Ishikawa (cell line): ENCODE measurements around the gene PRPH2.

ENCODE experiments used
- CEBPB ChIP-seq: IDR thresholded peaks from 2 replicates; pipeline ENCODE4 v1.6.1; 2012
- CREB1 ChIP-seq: IDR thresholded peaks from 2 replicates; pipeline ENCODE4 v1.6.1; 2012; ENCODE audit warnings: low read depth
- EGR1 ChIP-seq: IDR thresholded peaks from 2 replicates; pipeline ENCODE4 v1.6.1; 2012
- EP300 ChIP-seq: IDR thresholded peaks from 2 replicates; pipeline ENCODE4 v1.6.1; 2012; ENCODE audit warnings: borderline replicate concordance
- FOXM1 ChIP-seq: IDR thresholded peaks from 2 replicates; pipeline ENCODE4 v1.6.1; 2012; ENCODE audit warnings: low read depth, borderline replicate concordance
- MAX ChIP-seq: IDR thresholded peaks from 2 replicates; pipeline ENCODE4 v1.6.1; 2012
- NFIC ChIP-seq: IDR thresholded peaks from 2 replicates; pipeline ENCODE4 v1.6.1; 2012
- RAD21 ChIP-seq: IDR thresholded peaks from 2 replicates; pipeline ENCODE4 v1.6.1; 2012; ENCODE audit warnings: low read depth
- REST ChIP-seq: IDR thresholded peaks from 2 replicates; pipeline ENCODE4 v1.6.1; 2012; ENCODE audit warnings: low read depth, mild to moderate bottlenecking
- TAF1 ChIP-seq: IDR thresholded peaks from 2 replicates; pipeline ENCODE4 v1.6.1; 2012; ENCODE audit warnings: low read depth, mild to moderate bottlenecking
- TCF12 ChIP-seq: IDR thresholded peaks from 2 replicates; pipeline ENCODE4 v1.6.1; 2012; ENCODE audit warnings: low read depth
- TEAD4 ChIP-seq: IDR thresholded peaks from 2 replicates; pipeline ENCODE4 v1.6.1; 2012
- YY1 ChIP-seq: IDR thresholded peaks from 2 replicates; pipeline ENCODE4 v1.6.1; 2012; ENCODE audit warnings: low read depth
- ZBTB7A ChIP-seq: IDR thresholded peaks from 2 replicates; pipeline ENCODE4 v1.6.1; 2012; ENCODE audit warnings: low read depth
- TF ChIP-seq, protein P1 (sequence below): IDR thresholded peaks from 2 replicates; pipeline ENCODE4 v1.6.1; 2012

The PRPH2 gene

GRCh38 chr6:42746463-42747391, 24.3 kb upstream of the PRPH2 start:
- peak; percentile 49; the same call in 1 of the 2 replicates for TF ChIP-seq TAF1
- TF ChIP-seq ZBTB7A, result peak; percentile 92
- 0 out of 2 replicates have a peak, but pooled peaks have one; percentile 26 for TF ChIP-seq TCF12
- TF ChIP-seq NFIC, result peak; percentile 6
- TF ChIP-seq, protein P1, sequence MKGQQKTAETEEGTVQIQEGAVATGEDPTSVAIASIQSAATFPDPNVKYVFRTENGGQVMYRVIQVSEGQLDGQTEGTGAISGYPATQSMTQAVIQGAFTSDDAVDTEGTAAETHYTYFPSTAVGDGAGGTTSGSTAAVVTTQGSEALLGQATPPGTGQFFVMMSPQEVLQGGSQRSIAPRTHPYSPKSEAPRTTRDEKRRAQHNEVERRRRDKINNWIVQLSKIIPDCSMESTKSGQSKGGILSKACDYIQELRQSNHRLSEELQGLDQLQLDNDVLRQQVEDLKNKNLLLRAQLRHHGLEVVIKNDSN, result no peak
- TF ChIP-seq EGR1, result no peak

- peak; percentile 54; the same call in 1 of the 2 replicates for TF ChIP-seq CREB1
- TF ChIP-seq TCF12, result 0 out of 2 replicates have a peak, but pooled peaks have one; percentile 44
- peak; percentile 17; the same call in 1 of the 2 replicates for TF ChIP-seq REST
- peak; percentile 93 for TF ChIP-seq YY1
- TF ChIP-seq TAF1, result peak; percentile 95
- TF ChIP-seq FOXM1, result no peak
- peak; percentile 84 for TF ChIP-seq MAX
- no peak for TF ChIP-seq ZBTB7A
- no peak for TF ChIP-seq TEAD4
These were observed 23.5 kb upstream of the PRPH2 start, which contains the start of gene TBCC for GRCh38 chr6:42745640-42746462. TSS of gene TBCC (minus strand) at chr6:42746103. CDS start at chr6:42746073, 30 bp downstream.

GRCh38 chr6:42745083-42745639, 22.8 kb upstream of the PRPH2 start:
- no peak for TF ChIP-seq EP300
- TF ChIP-seq TCF12, result no peak
- no peak for TF ChIP-seq NFIC
- TF ChIP-seq RAD21, result no peak
- no peak for TF ChIP-seq EGR1
- TF ChIP-seq REST, result no peak
- no peak for TF ChIP-seq YY1
- no peak for TF ChIP-seq MAX
- no peak for TF ChIP-seq TEAD4
- no peak for TF ChIP-seq CEBPB
- TF ChIP-seq TAF1, result no peak
- TF ChIP-seq, protein P1, result no peak
- no peak for TF ChIP-seq FOXM1
- no peak for TF ChIP-seq ZBTB7A
- TF ChIP-seq CREB1, result no peak

GRCh38 chr6:42744351-42744893, 22.0 kb upstream of the PRPH2 start:
- TF ChIP-seq EP300, result no peak
- no peak for TF ChIP-seq TCF12
- no peak for TF ChIP-seq TEAD4
- no peak for TF ChIP-seq REST
- no peak for TF ChIP-seq EGR1
- TF ChIP-seq CREB1, result no peak
- no peak for TF ChIP-seq RAD21
